GM18505 (cell line): Measurements from ENCODE around the gene TSPYL2.

Experiments
- ATAC-seq: cut with Tn5 transposase; IDR thresholded peaks from one replicate; pipeline ENCODE4 v1.9.1; 2021; ENCODE audit not compliant: unreplicated experiment
- POLR2A ChIP-seq: IDR thresholded peaks from 4 replicates; pipeline ENCODE4 v1.6.1; 2011; ENCODE audit warnings: borderline replicate concordance; ENCODE audit not compliant: insufficient read depth, insufficient read length; ENCODE audit errors: extremely low read depth

TSPYL2 gene

DNA sequence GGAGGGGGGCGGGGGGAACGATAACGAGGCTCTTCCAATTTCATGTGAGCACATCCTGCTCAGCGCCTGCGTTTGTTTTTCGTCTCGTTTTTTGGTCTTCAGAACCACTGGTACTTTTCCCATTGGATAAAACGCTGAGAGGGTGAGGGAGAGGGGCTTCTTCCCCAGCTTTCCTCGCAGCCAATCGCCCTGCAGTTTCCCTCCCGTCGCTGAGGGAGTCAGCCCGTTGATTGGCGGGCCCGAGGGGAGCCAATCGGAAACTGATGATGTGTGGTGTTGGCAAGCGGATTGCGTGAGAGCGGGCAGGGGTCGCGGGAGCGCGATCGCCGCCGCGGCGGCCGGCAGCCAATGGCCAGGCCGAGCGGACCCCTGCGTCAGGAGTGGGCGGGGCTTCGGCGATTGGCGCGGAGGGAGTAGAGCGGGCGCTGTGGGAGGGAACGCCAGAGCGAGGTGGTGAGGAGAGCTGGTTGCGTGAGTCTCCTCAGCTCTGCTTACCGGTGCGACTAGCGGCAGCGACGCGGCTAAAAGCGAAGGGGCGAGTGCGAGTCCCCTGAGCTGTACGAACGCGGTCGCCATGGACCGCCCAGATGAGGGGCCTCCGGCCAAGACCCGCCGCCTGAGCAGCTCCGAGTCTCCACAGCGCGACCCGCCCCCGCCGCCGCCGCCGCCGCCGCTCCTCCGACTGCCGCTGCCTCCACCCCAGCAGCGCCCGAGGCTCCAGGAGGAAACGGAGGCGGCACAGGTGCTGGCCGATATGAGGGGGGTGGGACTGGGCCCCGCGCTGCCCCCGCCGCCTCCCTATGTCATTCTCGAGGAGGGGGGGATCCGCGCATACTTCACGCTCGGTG, at the start of gene TSPYL2:
Gene TSPYL2 (plus strand): TSS at position 443 of the 848 bp plus-strand sequence. CDS start 132 bp downstream, at position 575.
- peak; percentile 92 for ATAC-seq
- peak; percentile 98 for TF ChIP-seq POLR2A

DNA sequence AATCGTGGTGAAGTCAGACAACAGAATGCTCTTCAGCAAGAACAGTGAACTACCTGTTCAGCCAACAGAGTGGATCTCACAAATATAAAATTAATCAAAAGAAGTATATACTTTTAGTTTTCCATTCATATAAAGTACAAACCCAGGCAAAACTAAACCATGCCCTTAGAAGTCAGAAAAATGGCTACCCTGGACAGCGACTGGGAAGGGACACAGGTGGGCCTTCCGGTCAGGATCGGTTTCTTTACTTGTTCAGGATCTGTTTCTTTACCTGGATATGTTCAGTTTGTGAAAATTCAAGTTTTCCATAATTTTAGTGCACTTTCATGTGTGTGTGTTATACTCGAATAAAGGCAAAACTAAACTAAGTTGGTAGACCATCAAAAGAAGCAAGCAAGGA, 46.0 kb upstream of the TSPYL2 start:
- no peak for TF ChIP-seq POLR2A
- ATAC-seq = no peak

DNA sequence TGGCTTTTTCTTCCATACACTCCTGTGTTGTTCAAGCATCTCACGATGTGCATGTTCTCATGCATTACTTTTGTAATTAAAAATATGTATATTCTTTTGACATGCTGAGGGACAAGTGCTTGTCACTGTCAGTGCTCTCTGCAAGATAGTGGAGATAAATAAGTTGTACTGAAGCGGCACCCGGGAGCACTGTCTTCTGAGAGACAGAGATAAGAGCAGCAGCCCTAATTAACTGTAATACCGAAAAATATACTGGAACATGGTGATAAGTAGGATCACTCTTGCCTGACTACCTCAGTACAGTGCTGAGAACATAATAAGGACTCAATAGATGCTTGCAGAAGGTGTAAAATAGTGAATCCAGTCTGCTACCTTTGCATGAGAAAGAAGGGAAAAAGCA, 42.9 kb upstream of the TSPYL2 start:
- TF ChIP-seq POLR2A = no peak
- ATAC-seq = no peak

DNA sequence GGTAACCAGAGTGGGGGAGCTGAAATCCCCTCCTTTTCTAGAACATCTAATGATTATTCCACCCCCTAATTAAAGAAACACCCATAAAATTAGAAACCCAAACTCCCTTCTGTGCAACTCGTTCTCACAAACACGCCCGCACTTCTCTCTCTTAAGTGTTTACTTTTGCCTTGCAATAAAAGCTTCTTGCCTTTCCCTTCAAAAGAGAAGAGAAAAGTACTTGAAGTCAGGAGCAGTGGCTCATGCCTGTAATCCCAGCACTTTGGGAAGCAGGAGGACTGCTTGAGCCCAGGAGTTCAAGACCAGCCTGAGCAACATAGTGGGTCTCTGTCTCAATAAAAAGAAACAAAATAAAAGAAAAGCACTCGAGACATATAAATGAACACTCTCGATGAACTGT, 37.2 kb upstream of the TSPYL2 start:
- no peak for TF ChIP-seq POLR2A
- ATAC-seq = no peak

DNA sequence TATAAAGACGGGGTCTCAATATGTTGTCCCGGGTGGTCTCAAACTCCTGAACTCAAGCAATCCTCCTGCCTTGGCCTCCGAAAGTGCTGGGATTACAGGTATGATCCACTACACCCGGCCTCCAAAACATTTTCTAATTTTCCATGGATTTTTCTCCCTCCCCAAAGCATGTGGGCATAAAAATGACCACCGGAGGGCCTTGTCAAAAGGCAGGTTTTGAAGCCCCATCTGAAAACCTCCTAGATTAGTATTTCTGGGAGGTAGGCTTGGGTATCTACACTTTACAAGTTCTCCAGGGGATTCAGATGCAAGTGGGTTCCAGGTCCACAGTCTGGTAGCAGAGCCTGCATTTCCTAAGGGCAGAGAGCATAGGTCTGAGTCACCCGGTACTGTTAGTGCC, 34.9 kb upstream of the TSPYL2 start:
- ATAC-seq = no peak
- TF ChIP-seq POLR2A = no peak

DNA sequence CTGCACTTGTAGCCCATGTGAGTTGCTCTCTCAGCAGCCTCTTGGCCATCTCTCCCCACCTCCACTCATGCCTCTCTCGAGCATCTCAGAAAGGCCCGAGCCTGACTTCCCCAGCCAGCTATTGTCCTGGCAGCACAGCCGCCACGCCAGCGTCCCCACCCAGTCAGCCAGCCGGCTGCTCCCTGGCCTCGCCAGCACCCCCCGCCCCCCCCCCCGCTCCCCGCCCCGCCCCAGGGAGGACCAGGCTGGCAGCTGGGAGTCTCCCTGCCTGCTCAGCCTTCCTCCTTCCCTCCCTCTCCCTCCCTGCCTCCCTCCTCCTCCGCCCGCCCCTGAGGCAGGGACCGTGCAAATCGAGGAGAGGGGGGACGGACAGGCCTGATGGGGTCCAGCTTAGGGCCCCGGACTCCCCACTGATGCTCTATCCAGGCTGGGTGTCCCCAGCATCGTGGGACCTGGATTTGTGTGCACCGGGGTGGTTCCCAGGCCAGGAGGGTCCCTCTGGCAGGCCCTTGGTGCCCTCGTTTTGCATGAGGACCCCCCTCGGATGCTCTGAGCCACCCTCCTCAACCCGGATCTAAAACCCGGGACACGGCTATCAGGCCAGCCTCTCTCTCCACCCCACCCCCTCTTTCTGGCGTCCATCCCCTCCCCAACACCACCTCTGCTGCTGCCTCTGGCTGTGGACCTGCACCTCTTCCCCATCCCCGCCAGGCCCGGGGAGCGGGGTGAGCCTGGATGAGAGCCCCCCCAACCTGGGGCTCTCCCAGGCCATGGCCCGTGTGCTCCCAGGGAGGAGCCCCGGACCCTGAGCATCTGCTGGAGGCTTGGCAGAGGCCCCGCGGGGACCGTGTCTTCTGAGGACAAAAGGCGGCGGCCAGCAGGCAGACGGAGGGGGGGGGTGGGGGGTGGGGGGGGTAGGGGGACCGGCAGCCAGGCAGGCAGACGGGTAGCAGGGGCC, 33.7 kb upstream of the TSPYL2 start, which contains the start of gene GPR173:
Gene GPR173 (plus strand): TSS at position 621 of the 958 bp plus-strand sequence. CDS start 27,833 bp downstream, outside the sequence.
- no peak for ATAC-seq
- TF ChIP-seq POLR2A = no peak

DNA sequence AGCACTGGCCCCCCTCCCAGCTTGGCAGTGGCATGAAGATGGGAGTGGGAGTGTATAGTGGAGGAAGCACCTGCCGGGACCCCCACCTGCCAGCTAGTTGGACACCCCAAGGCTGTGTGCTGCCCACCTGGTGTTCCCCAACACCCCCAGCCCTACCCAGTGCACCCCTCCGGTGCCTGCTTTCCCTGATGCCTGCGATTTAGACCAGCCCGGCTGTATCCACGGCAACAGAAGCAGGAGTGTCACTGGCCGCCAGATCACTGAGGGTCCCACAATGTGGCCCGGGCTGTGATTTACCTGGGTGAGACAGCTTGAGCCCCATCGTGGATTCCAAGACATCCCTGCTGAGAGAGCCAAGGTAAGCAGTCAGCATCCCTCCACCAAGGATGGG, 33.0 kb upstream of the TSPYL2 start:
- no peak for ATAC-seq
- TF ChIP-seq POLR2A = no peak

DNA sequence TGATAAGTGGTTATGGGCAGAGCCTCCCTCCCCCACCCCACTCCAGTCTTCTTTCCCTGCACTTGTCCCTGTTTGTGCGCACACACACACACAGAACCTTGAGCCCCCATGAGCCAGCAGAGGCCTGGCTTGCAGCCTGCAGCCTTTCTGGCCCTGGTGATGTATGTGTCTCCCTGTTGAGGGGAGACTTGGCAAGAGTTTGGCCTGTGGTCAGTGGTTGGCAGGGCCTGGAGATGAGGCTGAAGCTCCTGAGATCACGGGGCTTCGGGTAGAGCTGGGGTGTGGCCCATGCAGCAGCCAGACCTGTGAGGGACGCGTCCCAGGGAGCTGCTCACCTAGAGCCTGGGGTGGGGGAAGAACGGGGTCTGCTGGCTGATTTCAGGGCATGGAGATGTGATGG, 31.3 kb upstream of the TSPYL2 start:
- ATAC-seq = no peak
- TF ChIP-seq POLR2A = no peak

DNA sequence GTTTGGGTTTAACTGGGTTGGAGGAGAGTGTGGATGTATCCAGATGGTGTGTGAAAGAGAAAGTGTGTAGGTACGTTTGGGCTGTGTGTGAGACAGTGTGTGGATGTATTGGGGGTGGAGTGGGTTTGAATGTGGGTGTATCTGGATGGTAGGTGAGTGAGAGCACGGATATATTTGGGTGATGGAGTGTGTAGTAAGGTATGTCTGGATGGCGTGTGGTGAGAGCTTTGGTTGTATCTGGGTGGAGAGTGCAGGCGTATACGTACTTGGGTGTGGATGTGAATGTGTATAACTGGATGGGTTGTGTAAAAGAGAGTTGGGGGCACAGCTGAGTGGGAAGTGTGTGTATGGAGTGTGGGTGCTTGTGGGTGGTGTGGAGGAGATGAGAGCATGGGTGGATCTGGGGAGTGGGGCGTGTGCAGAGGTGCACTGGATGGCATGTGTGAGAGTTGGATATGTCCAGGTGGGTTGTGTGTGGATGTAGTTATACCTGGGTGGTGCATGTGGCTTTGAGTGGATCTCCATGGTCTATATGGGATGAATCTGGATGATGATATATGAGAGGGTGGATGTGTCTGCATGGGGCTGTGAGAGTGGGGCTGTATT, 26.8 kb upstream of the TSPYL2 start:
- ATAC-seq = no peak
- no peak for TF ChIP-seq POLR2A

DNA sequence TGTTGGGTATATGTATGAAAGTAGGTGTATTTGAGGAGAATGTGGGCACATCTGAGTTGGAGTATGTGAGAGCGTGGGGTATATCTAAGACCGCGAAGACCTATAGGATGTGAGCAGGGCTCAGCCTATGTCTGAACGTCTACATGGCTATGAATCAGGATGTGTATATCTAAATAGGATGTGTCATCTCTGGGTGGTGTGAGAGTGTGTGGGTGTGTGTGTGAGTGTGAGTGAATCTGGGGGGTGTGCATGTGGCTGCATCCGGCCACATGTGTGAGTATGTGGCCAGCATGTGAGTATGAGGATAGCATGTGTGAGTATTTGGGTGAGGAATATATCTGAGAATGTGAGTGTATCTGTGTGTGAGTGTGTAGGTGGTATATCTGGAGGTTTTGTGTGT, 25.9 kb upstream of the TSPYL2 start:
- no peak for ATAC-seq
- no peak for TF ChIP-seq POLR2A

DNA sequence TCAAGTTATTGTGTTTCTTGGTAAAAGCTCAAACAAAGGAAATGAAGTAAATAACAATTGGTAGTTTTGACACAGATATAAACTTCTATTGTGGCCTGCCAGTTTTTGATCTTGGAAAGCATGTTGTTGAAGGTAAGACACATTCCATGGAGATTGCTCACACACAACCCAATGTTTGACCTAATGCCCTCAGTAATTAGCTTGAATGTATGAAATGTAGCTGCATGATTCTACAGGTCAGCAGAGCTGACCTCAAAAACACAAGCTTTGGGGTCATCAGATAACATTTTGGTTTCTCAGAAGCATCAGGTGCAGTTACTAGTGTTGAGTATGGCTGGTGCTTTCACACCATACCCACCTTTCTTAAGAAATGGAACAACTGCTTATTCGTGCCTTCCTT, 17.1 kb upstream of the TSPYL2 start:
- ATAC-seq = no peak
- TF ChIP-seq POLR2A = no peak

DNA sequence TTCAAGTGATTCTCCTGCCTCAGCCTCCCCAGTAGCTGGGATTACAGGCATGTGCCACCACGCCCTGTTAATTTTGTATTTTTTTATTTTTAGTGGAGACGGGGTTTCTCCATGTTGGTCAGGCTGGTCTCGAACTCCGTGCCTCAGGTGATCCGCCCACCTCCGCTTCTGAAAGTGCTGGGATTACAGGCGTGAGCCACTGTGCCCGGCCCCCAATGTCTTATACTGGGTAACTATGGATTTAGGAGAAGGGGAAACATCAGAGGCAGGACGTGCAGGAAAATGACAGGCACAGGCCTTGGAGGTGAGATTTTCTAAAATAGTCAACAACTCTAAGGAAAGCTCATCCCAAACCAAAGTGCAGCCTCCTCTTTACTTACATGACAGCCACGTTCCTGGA, 11.1 kb upstream of the TSPYL2 start:
- ATAC-seq = no peak
- TF ChIP-seq POLR2A = no peak

DNA sequence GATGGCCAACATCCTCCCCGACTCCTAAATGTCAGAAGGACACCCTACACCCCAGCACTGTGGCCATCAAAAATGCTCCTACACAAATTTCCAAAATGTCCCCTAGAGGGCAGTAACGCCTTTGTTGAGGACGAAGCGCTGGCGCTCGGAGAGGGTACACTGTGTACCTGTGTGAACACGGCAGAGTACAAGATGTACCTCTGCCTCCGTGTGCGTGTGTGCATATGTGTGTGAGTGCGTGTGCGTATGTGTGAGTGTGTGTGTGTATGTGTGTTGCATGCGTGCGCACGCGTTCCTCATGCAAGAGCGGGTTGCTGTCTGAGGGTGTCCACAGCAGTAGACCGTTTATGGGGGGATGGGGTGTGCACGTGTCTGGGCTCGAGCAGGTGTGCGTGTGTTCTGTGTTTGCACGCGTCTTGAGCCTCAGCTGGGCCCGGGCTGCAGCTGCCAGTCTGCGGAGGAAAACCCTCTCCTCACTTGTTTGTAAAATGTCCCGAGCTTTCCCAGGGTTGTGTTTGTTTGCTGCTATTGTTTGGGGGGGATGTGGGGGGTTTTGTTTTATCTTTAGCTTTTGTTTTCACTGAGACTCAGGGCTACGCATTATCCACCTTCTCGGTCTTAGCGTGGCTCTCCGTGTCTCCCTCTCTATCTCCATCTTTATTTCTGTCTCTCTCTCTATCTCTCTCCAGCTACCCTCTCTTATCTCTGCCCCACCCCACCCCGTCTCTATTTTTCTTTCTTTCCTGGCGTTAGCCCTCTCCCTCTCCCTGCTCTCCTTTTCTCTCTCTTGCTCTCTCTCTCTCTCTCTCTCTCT, 10.4 kb upstream of the TSPYL2 start:
- TF ChIP-seq POLR2A = no peak
- peak; percentile 86 for ATAC-seq

DNA sequence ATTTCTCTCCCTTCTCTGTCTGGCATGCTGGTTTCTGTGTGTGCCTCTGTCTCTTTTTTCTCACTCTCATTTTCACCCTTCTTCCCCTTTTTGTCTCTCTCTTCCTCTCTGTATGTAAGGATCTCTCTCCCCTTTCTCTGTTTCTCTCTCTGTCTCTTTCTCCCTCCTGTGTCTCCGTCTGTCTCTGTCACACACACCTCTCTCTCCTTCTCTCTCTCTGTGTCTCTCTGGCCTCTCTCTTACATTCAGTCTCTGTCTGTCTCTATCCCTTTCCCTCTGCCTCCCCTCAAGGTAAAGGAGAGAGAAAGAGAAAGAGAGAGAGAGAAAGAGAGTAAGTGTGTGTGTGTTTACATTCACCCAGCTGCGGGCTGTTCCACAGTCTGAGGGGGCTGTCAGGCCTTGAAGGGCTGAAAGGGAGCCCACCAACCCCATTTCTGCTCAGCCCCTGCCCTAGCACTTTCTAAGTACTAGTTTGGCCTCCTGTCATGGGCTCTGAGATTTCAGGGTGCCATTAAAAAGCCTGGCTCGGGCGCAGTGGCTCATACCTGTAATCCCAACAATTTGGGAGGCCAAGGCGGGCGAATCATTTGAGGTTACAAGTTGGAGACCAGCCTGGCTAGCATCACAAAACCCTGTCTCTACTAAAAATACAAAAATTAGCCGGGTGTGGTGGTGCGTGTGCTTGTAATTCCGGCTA, 9.6 kb upstream of the TSPYL2 start:
- no peak for TF ChIP-seq POLR2A
- ATAC-seq = no peak
